HG03135 (cell line): ENCODE measurements around the gene PCDHB3.
"Not testable (repeated sequence)": the region's sequence is repeated elsewhere in the genome, so short reads cannot be mapped to it uniquely, and the experiment has no call there.

ENCODE experiments used
- ATAC-seq: cut with Tn5 transposase; IDR thresholded peaks from one replicate; pipeline ENCODE4 v1.9.1; 2021; ENCODE audit warnings: mild to moderate bottlenecking, moderate library complexity; ENCODE audit not compliant: unreplicated experiment

The PCDHB3 gene

DNA sequence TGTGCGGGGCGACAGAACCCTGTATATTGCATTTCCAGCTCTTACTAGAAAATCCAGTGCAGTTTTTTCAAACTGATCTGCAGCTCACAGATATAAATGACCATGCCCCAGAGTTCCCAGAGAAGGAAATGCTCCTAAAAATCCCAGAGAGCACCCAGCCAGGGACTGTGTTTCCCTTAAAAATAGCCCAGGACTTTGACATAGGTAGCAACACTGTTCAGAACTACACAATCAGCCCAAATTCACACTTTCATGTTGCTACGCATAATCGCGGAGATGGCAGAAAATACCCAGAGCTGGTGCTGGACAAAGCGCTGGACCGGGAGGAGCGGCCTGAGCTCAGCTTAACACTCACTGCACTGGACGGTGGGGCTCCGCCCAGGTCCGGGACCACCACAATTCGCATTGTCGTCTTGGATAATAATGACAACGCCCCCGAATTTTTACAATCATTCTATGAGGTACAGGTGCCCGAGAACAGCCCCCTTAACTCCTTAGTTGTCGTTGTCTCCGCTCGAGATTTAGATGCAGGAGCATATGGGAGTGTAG lies 35.5 kb downstream of the PCDHB3 start:
- no peak for ATAC-seq

DNA sequence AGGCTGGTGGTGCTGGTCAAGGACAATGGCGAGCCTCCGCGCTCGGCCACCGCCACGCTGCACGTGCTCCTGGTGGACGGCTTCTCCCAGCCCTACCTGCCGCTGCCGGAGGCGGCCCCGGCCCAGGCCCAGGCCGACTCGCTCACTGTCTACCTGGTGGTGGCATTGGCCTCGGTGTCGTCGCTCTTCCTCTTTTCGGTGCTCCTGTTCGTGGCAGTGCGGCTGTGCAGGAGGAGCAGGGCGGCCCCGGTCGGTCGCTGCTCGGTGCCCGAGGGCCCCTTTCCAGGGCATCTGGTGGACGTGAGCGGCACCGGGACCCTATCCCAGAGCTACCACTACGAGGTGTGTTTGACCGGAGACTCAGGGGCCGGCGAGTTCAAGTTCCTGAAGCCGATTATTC lies 37.1 kb downstream of the PCDHB3 start:
- ATAC-seq: not testable (repeated sequence)

DNA sequence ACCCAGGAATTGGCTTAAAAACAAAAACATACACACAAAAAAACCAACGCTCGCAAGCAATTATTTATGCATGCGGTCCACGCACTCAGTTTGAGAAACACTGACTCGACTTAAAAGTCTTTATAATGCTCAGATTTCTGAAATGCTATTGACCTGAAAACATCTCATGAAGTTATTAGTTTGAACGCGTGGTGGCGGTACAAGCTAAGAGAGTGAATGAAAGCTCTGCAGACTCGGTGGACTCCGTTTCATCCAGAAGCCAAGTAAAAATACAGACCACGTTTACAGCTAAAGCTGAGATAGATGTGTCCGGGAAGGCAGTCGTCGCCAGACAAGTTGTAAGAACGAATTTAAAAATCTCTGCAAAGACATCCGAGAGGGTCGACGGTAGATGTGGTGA lies 49.5 kb downstream of the PCDHB3 start, which contains the start of gene PCDHB6:
Gene PCDHB6, plus strand, starts transcription at position 246 of the 400 bp plus-strand sequence. CDS start 201 bp downstream, outside the sequence.
- ATAC-seq: no peak

DNA sequence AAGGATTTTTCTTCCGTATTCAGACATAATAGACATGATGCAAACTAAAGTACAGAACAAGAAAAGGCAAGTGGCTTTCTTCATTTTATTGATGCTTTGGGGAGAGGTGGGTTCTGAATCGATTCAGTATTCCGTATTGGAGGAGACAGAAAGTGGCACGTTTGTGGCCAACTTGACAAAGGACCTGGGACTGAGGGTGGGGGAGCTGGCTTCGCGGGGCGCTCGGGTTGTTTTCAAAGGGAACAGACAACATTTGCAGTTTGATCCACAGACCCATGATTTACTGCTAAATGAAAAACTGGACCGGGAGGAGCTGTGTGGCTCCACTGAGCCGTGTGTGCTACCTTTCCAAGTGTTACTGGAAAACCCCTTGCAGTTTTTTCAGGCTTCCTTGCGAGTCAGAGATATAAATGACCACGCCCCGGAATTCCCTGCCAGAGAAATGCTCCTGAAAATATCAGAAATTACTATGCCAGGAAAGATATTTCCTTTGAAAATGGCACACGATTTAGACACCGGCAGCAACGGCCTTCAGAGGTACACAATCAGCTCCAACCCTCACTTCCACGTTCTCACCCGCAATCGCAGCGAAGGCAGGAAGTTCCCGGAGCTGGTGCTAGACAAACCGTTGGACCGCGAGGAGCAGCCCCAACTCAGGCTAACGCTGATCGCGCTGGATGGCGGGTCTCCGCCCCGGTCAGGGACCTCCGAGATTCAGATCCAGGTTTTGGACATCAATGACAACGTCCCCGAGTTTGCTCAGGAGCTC lies 50.1 kb downstream of the PCDHB3 start:
- ATAC-seq: no peak

DNA sequence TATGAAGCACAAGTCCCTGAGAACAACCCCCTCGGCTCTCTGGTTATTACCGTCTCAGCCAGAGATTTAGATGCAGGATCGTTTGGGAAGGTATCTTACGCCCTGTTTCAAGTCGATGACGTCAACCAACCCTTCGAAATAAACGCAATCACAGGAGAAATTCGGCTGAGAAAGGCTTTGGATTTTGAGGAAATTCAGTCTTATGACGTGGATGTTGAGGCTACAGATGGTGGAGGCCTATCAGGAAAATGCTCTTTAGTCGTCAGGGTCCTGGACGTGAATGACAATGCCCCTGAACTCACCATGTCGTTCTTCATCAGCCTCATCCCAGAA lies 50.7 kb downstream of the PCDHB3 start:
- ATAC-seq: no peak

DNA sequence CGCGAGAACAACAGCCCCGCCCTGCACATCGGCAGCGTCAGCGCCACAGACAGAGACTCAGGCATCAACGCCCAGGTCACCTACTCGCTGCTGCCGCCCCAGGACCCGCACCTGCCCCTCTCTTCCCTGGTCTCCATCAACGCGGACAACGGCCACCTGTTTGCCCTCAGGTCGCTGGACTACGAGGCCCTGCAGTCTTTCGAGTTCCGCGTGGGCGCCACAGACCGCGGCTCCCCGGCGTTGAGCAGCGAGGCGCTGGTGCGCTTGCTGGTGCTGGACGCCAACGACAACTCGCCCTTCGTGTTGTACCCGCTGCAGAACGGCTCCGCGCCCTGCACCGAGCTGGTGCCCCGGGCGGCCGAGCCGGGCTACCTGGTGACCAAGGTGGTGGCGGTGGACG lies 51.4 kb downstream of the PCDHB3 start:
- ATAC-seq: not testable (repeated sequence)

DNA sequence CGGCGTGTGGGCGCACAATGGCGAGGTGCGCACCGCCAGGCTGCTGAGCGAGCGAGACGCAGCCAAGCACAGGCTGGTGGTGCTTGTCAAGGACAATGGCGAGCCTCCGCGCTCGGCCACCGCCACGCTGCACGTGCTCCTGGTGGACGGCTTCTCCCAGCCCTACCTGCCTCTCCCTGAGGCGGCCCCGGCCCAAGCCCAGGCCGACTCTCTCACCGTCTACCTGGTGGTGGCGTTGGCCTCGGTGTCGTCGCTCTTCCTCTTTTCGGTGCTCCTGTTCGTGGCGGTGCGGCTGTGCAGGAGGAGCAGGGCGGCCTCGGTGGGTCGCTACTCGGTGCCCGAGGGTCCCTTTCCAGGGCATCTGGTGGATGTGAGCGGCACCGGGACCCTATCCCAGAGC lies 51.8 kb downstream of the PCDHB3 start:
- not testable (repeated sequence) for ATAC-seq
